ENCODE data around the gene LYST.

- no peak for TF ChIP-seq POLR2A (IDR thresholded peaks at IDR 0.05; ENCODE audit: low read depth, low read length)
- TF ChIP-seq MXI1 (IDR thresholded peaks at IDR 0.05; ENCODE audit: borderline replicate concordance, low read depth, low read length) = no peak
- no peak for TF ChIP-seq NFE2L2 (IDR thresholded peaks at IDR 0.05; ENCODE audit: low read depth, low read length)
- no peak for TF ChIP-seq CTCF (conservative IDR thresholded peaks at IDR 0.05; ENCODE audit: low read depth, low read length)
- TF ChIP-seq CEBPB (IDR thresholded peaks at IDR 0.05; ENCODE audit: low read depth, low read length) = no peak
- no peak for TF ChIP-seq RFX5 (IDR thresholded peaks at IDR 0.05; ENCODE audit: low read depth, low read length)
- TF ChIP-seq SMC3 (IDR thresholded peaks at IDR 0.05; ENCODE audit: low read depth, low read length) = no peak
- no peak for TF ChIP-seq USF2 (IDR thresholded peaks at IDR 0.05; ENCODE audit: low read depth, low read length)
- TF ChIP-seq CHD1 (IDR thresholded peaks at IDR 0.05; ENCODE audit: low read depth, low read length) = no peak
- TF ChIP-seq BHLHE40 (IDR thresholded peaks at IDR 0.05; ENCODE audit: low read depth, low read length) = no peak
- TF ChIP-seq RAD21 (IDR thresholded peaks at IDR 0.05; ENCODE audit: low read length) = no peak
- TF ChIP-seq FOS (IDR thresholded peaks at IDR 0.05; ENCODE audit: low read depth, low read length) = no peak
- no peak for TF ChIP-seq MAZ (IDR thresholded peaks at IDR 0.05; ENCODE audit: borderline replicate concordance, low read depth, low read length)
Measured at GRCh38 chr1:235758931-235759330, 107.8 kb downstream of the LYST start.

Measured in IMR-90 (cell line).